ENCODE results near the gene GPR160. TPM values are rescaled to one million over a fixed set of nuclear protein-coding genes. Genes with fewer than 3 reads are reported as not detected.
A peak's percentile ranks its signal among the peaks of the same experiment; 100 is the strongest.
"Not testable (repeated sequence)": the region's sequence is repeated elsewhere in the genome, so short reads cannot be mapped to it uniquely, and the experiment has no call there.

Gene GPR160
- total and polyA plus RNA-seq, 12 donors, result 0.76 to 5.8 (median 1.6) TPM

GRCh38 chr3:170016057-170016456 is 21.7 kb upstream of the GPR160 start:
- no peak overlapping the region for H3K4me3 ChIP-seq

GRCh38 chr3:170019306-170019705 is 18.5 kb upstream of the GPR160 start:
- DNase-seq; H3K36me3 ChIP-seq (replicated peaks in 1 of 2); H3K27ac ChIP-seq; H3K4me3 ChIP-seq; H3K4me1 ChIP-seq (replicated peaks in 1 of 2); H3K9me3 ChIP-seq (replicated peaks in 1 of 3); intact Hi-C loops (cut with DNase I); H3K27me3 ChIP-seq: not testable (repeated sequence)
- 75 to 89% (median 84%) methylated on average over 4 of the region's 4 CpGs for WGBS, 4 donors

More at GRCh38 chr3:170016057-170016456, 21.7 kb upstream of the GPR160 start:
- 76 to 90% (median 81%) methylated on average over 3 of the region's 3 CpGs for WGBS, 4 donors
- intact Hi-C loops (cut with DNase I), result no loop called here
- no peaks in the 10 kb centered on the region for H3K27me3 ChIP-seq
- no peaks in the 10 kb centered on the region for H3K36me3 ChIP-seq (replicated peaks in 1 of 2)
- H3K9me3 ChIP-seq (replicated peaks in 1 of 3), result no peaks in the 10 kb centered on the region
- no peak overlapping the region for H3K27ac ChIP-seq
- no peak for TF ChIP-seq POLR2A (IDR thresholded peaks at IDR 0.05)
- no peak for TF ChIP-seq CTCF (IDR thresholded peaks at IDR 0.05)
- no peak for DNase-seq
- H3K4me1 ChIP-seq (replicated peaks in 1 of 2), result no peaks in the 10 kb centered on the region

- WGBS, 4 donors, result 65 to 77% (median 70%) methylated on average over 3 of the region's 3 CpGs
- no peak for TF ChIP-seq POLR2A (IDR thresholded peaks at IDR 0.05)
- TF ChIP-seq CTCF (IDR thresholded peaks at IDR 0.05), result peak in 1 of 6 experiments; percentile 9
- Histone ChIP-seq H3K36me3 (replicated peaks in 1 of 2) (no peaks in the 10 kb centered on the region), H3K27ac (no peak overlapping the region), H3K27me3 (no peaks in the 10 kb centered on the region), H3K4me3 (no peak overlapping the region), H3K4me1 (replicated peaks in 1 of 2) (no peaks in the 10 kb centered on the region), H3K9me3 (replicated peaks in 1 of 3) (no peaks in the 10 kb centered on the region)
- DNase-seq, result no peak
- intact Hi-C loops (cut with DNase I), result no loop called here
Observed at GRCh38 chr3:170021083-170021482, 16.7 kb upstream of the GPR160 start.

GRCh38 chr3:170022336-170022735 is 15.5 kb upstream of the GPR160 start:
- WGBS, 4 donors, result 89 to 93% (median 90%) methylated on average over 4 of the region's 4 CpGs
- no peak for DNase-seq
- no peaks in the 10 kb centered on the region for H3K27me3 ChIP-seq
- no peaks in the 10 kb centered on the region for H3K36me3 ChIP-seq (replicated peaks in 1 of 2)
- no peak overlapping the region for H3K27ac ChIP-seq
- no peaks in the 10 kb centered on the region for H3K4me1 ChIP-seq (replicated peaks in 1 of 2)
- intact Hi-C loops (cut with DNase I), result no loop called here
- no peaks in the 10 kb centered on the region for H3K9me3 ChIP-seq (replicated peaks in 1 of 3)
- no peak overlapping the region for H3K4me3 ChIP-seq
- TF ChIP-seq CTCF (IDR thresholded peaks at IDR 0.05), result no peak
- TF ChIP-seq POLR2A (IDR thresholded peaks at IDR 0.05), result no peak

GRCh38 chr3:170023165-170023564 is 14.6 kb upstream of the GPR160 start:
- 78 to 100% (median 84%) methylated on average over 1 of the region's 1 CpG for WGBS, 4 donors
- TF ChIP-seq POLR2A (IDR thresholded peaks at IDR 0.05), result no peak
- TF ChIP-seq CTCF (IDR thresholded peaks at IDR 0.05), result no peak
- no peaks in the 10 kb centered on the region for H3K4me1 ChIP-seq (replicated peaks in 1 of 2)
- no peak for DNase-seq
- no peaks in the 10 kb centered on the region for H3K9me3 ChIP-seq (replicated peaks in 1 of 3)
- H3K4me3 ChIP-seq, result no peak overlapping the region
- intact Hi-C loops (cut with DNase I), result no loop called here
- H3K36me3 ChIP-seq (replicated peaks in 1 of 2), result no peaks in the 10 kb centered on the region
- no peaks in the 10 kb centered on the region for H3K27me3 ChIP-seq
- no peak overlapping the region for H3K27ac ChIP-seq

All from adrenal gland (tissue), 12 donors.